GM21529 (cell line): ENCODE measurements around the gene ME3.
A peak's percentile ranks its signal among the peaks of the same experiment; 100 is the strongest.

Experiments
- ATAC-seq: cut with Tn5 transposase; IDR thresholded peaks from one replicate; pipeline ENCODE4 v1.9.1; 2021; ENCODE audit not compliant: unreplicated experiment

ME3 gene

GRCh38 chr11:86693518-86693917 lies 21.1 kb upstream of the ME3 start:
- ATAC-seq, result no peak

GRCh38 chr11:86692746-86693145 lies 20.3 kb upstream of the ME3 start:
- ATAC-seq, result no peak

- ATAC-seq, result no peak
These were observed 19.9 kb upstream of the ME3 start for GRCh38 chr11:86692317-86692716.

GRCh38 chr11:86688398-86689179 lies 16.2 kb upstream of the ME3 start:
- ATAC-seq, result peak; percentile 94

- no peak for ATAC-seq
These were observed 14.9 kb upstream of the ME3 start for GRCh38 chr11:86687185-86687778.

- no peak for ATAC-seq
These were observed 14.1 kb upstream of the ME3 start for GRCh38 chr11:86686531-86686930.

GRCh38 chr11:86681483-86681756 lies 9.0 kb upstream of the ME3 start:
- no peak for ATAC-seq

- ATAC-seq, result no peak
These were observed 8.5 kb upstream of the ME3 start for GRCh38 chr11:86680716-86681482.

- no peak for ATAC-seq
These were observed 6.4 kb upstream of the ME3 start for GRCh38 chr11:86678823-86679222.

GRCh38 chr11:86678296-86678695 lies 5.9 kb upstream of the ME3 start:
- ATAC-seq, result no peak

GRCh38 chr11:86676533-86677154 lies 4.2 kb upstream of the ME3 start:
- ATAC-seq, result no peak

GRCh38 chr11:86676010-86676409 lies 3.6 kb upstream of the ME3 start:
- no peak for ATAC-seq

GRCh38 chr11:86675017-86675416 lies 2.6 kb upstream of the ME3 start:
- no peak for ATAC-seq

- no peak for ATAC-seq
These were observed 1.7 kb upstream of the ME3 start for GRCh38 chr11:86673872-86674750.

GRCh38 chr11:86673055-86673843 lies 833 bp upstream of the ME3 start:
- ATAC-seq, result no peak

- peak; percentile 25 for ATAC-seq
These were observed 847 bp downstream of the ME3 start for GRCh38 chr11:86671531-86672006.

- ATAC-seq, result no peak
These were observed 1.5 kb downstream of the ME3 start for GRCh38 chr11:86670911-86671310.

- ATAC-seq, result no peak
These were observed 2.2 kb downstream of the ME3 start for GRCh38 chr11:86670181-86670580.

GRCh38 chr11:86669424-86669823 lies 3.0 kb downstream of the ME3 start:
- no peak for ATAC-seq

GRCh38 chr11:86668929-86669328 lies 3.5 kb downstream of the ME3 start:
- ATAC-seq, result no peak
